Ishikawa (cell line): ENCODE results near the gene HOTAIR.

ENCODE experiments used
- EGR1 ChIP-seq: IDR thresholded peaks from 2 replicates; pipeline ENCODE4 v1.6.1; 2012
- EP300 ChIP-seq: IDR thresholded peaks from 2 replicates; pipeline ENCODE4 v1.6.1; 2012; ENCODE audit warnings: borderline replicate concordance
- TAF1 ChIP-seq: IDR thresholded peaks from 2 replicates; pipeline ENCODE4 v1.6.1; 2012; ENCODE audit warnings: low read depth, mild to moderate bottlenecking
- TEAD4 ChIP-seq: IDR thresholded peaks from 2 replicates; pipeline ENCODE4 v1.6.1; 2012
- TF ChIP-seq, protein P1 (sequence below): IDR thresholded peaks from 2 replicates; pipeline ENCODE4 v1.6.1; 2012
- TF ChIP-seq, protein P2 (sequence below): IDR thresholded peaks from 2 replicates; pipeline ENCODE4 v1.6.1; 2012

DNA sequence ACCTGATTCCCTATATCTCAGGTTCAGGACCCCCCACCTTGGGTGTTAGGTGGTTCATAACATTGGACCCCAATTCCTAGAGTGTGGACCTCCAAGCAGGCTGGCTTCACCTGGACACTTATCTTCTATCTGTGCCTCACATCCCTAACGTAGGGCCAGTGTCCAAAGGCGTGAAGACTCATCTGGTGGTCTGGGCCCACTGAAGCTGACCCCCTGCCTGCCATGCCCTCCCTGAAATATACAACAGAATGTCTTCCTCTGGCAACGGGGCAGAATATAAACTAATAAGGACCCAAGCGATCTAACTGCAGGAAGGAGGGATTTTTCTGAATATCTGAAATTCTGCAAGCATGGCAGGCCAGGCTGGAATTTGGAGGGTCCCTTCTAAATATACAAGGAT, 30.5 kb downstream of the HOTAIR start:
- TF ChIP-seq EGR1 (no peak), TAF1 (no peak), EP300 (no peak), TEAD4 (no peak)
- TF ChIP-seq, protein P1, sequence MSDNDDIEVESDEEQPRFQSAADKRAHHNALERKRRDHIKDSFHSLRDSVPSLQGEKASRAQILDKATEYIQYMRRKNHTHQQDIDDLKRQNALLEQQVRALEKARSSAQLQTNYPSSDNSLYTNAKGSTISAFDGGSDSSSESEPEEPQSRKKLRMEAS: no peak
- TF ChIP-seq, protein P2, sequence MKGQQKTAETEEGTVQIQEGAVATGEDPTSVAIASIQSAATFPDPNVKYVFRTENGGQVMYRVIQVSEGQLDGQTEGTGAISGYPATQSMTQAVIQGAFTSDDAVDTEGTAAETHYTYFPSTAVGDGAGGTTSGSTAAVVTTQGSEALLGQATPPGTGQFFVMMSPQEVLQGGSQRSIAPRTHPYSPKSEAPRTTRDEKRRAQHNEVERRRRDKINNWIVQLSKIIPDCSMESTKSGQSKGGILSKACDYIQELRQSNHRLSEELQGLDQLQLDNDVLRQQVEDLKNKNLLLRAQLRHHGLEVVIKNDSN: no peak
